ENCODE results near the gene GPC5.

DNA sequence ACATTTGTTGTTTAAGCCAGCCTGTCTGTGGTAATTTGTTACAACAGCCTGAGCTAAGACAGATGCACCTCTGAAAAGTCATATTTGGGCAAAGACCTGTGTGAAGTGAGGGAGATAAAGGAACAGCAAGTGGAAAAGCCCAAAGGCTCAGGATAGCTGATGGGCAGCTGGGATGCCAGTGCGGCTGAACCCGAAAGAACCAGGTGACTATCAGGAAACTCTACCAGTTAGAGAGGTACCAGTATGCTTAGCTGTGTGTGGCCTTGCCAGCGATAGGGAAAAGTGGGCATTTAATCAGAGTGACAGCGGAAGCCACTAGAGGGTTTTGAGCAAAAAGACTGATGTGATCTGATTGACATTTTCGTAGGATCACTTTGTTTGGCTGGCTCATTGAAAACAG is 1063.4 kb downstream of the GPC5 start:
- TF ChIP-seq, protein P1, sequence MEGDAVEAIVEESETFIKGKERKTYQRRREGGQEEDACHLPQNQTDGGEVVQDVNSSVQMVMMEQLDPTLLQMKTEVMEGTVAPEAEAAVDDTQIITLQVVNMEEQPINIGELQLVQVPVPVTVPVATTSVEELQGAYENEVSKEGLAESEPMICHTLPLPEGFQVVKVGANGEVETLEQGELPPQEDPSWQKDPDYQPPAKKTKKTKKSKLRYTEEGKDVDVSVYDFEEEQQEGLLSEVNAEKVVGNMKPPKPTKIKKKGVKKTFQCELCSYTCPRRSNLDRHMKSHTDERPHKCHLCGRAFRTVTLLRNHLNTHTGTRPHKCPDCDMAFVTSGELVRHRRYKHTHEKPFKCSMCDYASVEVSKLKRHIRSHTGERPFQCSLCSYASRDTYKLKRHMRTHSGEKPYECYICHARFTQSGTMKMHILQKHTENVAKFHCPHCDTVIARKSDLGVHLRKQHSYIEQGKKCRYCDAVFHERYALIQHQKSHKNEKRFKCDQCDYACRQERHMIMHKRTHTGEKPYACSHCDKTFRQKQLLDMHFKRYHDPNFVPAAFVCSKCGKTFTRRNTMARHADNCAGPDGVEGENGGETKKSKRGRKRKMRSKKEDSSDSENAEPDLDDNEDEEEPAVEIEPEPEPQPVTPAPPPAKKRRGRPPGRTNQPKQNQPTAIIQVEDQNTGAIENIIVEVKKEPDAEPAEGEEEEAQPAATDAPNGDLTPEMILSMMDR (IDR thresholded peaks at IDR 0.05; ENCODE audit: low read depth, low read length, missing input control): no peak
- TF ChIP-seq SP1 (IDR thresholded peaks at IDR 0.05) (no peak), TAF1 (conservative IDR thresholded peaks at IDR 0.05) (no peak), EGR1 (IDR thresholded peaks at IDR 0.05; ENCODE audit: low read depth in 2 of 2) (no peak), YY1 (IDR thresholded peaks at IDR 0.05) (no peak), NR2F2 (IDR thresholded peaks at IDR 0.05) (no peak), RAD21 (IDR thresholded peaks at IDR 0.05) (no peak), GABPA (IDR thresholded peaks at IDR 0.05 in 1 of 2, conservative IDR thresholded peaks at IDR 0.05 in 1 of 2) (no peak), FOXA1 (IDR thresholded peaks at IDR 0.05) (no peak), JUND (IDR thresholded peaks at IDR 0.05) (no peak)
- TF ChIP-seq, protein P2, sequence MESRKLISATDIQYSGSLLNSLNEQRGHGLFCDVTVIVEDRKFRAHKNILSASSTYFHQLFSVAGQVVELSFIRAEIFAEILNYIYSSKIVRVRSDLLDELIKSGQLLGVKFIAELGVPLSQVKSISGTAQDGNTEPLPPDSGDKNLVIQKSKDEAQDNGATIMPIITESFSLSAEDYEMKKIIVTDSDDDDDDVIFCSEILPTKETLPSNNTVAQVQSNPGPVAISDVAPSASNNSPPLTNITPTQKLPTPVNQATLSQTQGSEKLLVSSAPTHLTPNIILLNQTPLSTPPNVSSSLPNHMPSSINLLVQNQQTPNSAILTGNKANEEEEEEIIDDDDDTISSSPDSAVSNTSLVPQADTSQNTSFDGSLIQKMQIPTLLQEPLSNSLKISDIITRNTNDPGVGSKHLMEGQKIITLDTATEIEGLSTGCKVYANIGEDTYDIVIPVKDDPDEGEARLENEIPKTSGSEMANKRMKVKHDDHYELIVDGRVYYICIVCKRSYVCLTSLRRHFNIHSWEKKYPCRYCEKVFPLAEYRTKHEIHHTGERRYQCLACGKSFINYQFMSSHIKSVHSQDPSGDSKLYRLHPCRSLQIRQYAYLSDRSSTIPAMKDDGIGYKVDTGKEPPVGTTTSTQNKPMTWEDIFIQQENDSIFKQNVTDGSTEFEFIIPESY (IDR thresholded peaks at IDR 0.05): no peak
- TF ChIP-seq, protein P3, sequence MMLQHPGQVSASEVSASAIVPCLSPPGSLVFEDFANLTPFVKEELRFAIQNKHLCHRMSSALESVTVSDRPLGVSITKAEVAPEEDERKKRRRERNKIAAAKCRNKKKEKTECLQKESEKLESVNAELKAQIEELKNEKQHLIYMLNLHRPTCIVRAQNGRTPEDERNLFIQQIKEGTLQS (IDR thresholded peaks at IDR 0.05): no peak
- TF ChIP-seq, protein P4, sequence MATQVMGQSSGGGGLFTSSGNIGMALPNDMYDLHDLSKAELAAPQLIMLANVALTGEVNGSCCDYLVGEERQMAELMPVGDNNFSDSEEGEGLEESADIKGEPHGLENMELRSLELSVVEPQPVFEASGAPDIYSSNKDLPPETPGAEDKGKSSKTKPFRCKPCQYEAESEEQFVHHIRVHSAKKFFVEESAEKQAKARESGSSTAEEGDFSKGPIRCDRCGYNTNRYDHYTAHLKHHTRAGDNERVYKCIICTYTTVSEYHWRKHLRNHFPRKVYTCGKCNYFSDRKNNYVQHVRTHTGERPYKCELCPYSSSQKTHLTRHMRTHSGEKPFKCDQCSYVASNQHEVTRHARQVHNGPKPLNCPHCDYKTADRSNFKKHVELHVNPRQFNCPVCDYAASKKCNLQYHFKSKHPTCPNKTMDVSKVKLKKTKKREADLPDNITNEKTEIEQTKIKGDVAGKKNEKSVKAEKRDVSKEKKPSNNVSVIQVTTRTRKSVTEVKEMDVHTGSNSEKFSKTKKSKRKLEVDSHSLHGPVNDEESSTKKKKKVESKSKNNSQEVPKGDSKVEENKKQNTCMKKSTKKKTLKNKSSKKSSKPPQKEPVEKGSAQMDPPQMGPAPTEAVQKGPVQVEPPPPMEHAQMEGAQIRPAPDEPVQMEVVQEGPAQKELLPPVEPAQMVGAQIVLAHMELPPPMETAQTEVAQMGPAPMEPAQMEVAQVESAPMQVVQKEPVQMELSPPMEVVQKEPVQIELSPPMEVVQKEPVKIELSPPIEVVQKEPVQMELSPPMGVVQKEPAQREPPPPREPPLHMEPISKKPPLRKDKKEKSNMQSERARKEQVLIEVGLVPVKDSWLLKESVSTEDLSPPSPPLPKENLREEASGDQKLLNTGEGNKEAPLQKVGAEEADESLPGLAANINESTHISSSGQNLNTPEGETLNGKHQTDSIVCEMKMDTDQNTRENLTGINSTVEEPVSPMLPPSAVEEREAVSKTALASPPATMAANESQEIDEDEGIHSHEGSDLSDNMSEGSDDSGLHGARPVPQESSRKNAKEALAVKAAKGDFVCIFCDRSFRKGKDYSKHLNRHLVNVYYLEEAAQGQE (IDR thresholded peaks at IDR 0.05): no peak
